ENCODE measurements around the gene TSEN34. TPM values are rescaled to one million over a fixed set of nuclear protein-coding genes. Genes with fewer than 3 reads are reported as not detected.

TSEN34 gene
- total and polyA plus RNA-seq, 2 donors from 2014 or later (not counting 2 experiments from before 2014, with no cell fraction given): 102 to 122 TPM

Other genes with a start within 250 kb of the TSEN34 start
- gene CACNG8, start 228.4 kb upstream of the TSEN34 start, total RNA-seq: not detected in 2 replicates
- not detected in 2 replicates for gene CACNG8, start 228.4 kb upstream of the TSEN34 start, polyA plus RNA-seq
- gene CACNG6, start 199.7 kb upstream of the TSEN34 start, total RNA-seq: not detected in 2 replicates
- gene CACNG6, start 199.7 kb upstream of the TSEN34 start, polyA plus RNA-seq: not detected in 2 replicates
- gene VSTM1, start 127.4 kb upstream of the TSEN34 start, total RNA-seq: not detected in 2 replicates
- gene VSTM1, start 127.4 kb upstream of the TSEN34 start, polyA plus RNA-seq: not detected in 2 replicates
- not detected in 2 replicates for gene TARM1, start 109.9 kb upstream of the TSEN34 start, total RNA-seq
- not detected in 2 replicates for gene TARM1, start 109.9 kb upstream of the TSEN34 start, polyA plus RNA-seq
- 0.11 and 0.20 TPM in 2 replicates for gene OSCAR, start 90.5 kb upstream of the TSEN34 start, total RNA-seq
- gene OSCAR, start 90.5 kb upstream of the TSEN34 start, polyA plus RNA-seq: 0.27 and 0.47 TPM in 2 replicates
- 159 and 202 TPM in 2 replicates for gene NDUFA3, start 88.5 kb upstream of the TSEN34 start, total RNA-seq
- 236 and 267 TPM in 2 replicates for gene NDUFA3, start 88.5 kb upstream of the TSEN34 start, polyA plus RNA-seq
- gene TFPT, start 75.7 kb upstream of the TSEN34 start, total RNA-seq: 15.6 and 16.0 TPM in 2 replicates
- gene TFPT, start 75.7 kb upstream of the TSEN34 start, polyA plus RNA-seq: 20.9 and 22.1 TPM in 2 replicates
- gene PRPF31, start 75.6 kb upstream of the TSEN34 start, total RNA-seq: 64.8 and 71.7 TPM in 2 replicates
- gene PRPF31, start 75.6 kb upstream of the TSEN34 start, polyA plus RNA-seq: 69.0 and 71.2 TPM in 2 replicates
- gene CNOT3, start 53.5 kb upstream of the TSEN34 start, total RNA-seq: 24.5 and 26.0 TPM in 2 replicates
- 37.8 TPM in 2 replicates for gene CNOT3, start 53.5 kb upstream of the TSEN34 start, polyA plus RNA-seq
- gene LENG1, start 31.6 kb upstream of the TSEN34 start, total RNA-seq: 7.8 and 9.7 TPM in 2 replicates
- gene LENG1, start 31.6 kb upstream of the TSEN34 start, polyA plus RNA-seq: 11.7 and 12.3 TPM in 2 replicates
- 7.2 and 13.2 TPM in 2 replicates for gene TMC4, start 18.1 kb upstream of the TSEN34 start, total RNA-seq
- gene TMC4, start 18.1 kb upstream of the TSEN34 start, polyA plus RNA-seq: 12.0 and 20.8 TPM in 2 replicates
- gene MBOAT7, start 1.7 kb upstream of the TSEN34 start, total RNA-seq: 71.4 and 86.0 TPM in 2 replicates
- 89.5 and 92.1 TPM in 2 replicates for gene MBOAT7, start 1.7 kb upstream of the TSEN34 start, polyA plus RNA-seq
- 1,345 and 1,415 TPM in 2 replicates for gene RPS9, start 9.6 kb downstream of the TSEN34 start, total RNA-seq
- 2,319 and 2,496 TPM in 2 replicates for gene RPS9, start 9.6 kb downstream of the TSEN34 start, polyA plus RNA-seq
- not detected in 2 replicates for gene LILRB3, start 31.7 kb downstream of the TSEN34 start, total RNA-seq
- gene LILRB3, start 31.7 kb downstream of the TSEN34 start, polyA plus RNA-seq: 0.03 TPM in 1 of 2 replicates, not detected in the other
- gene LILRA6, start 51.5 kb downstream of the TSEN34 start, total RNA-seq: not detected in 2 replicates
- not detected in 2 replicates for gene LILRA6, start 51.5 kb downstream of the TSEN34 start, polyA plus RNA-seq
- not detected in 2 replicates for gene LILRB5, start 66.0 kb downstream of the TSEN34 start, total RNA-seq
- gene LILRB5, start 66.0 kb downstream of the TSEN34 start, polyA plus RNA-seq: not detected in 2 replicates
- not detected in 2 replicates for gene LILRB2, start 89.8 kb downstream of the TSEN34 start, total RNA-seq
- gene LILRB2, start 89.8 kb downstream of the TSEN34 start, polyA plus RNA-seq: not detected in 2 replicates
- gene LILRA5, start 121.9 kb downstream of the TSEN34 start, total RNA-seq: not detected in 2 replicates
- not detected in 2 replicates for gene LILRA5, start 121.9 kb downstream of the TSEN34 start, polyA plus RNA-seq
- gene LILRA4, start 147.9 kb downstream of the TSEN34 start, total RNA-seq: not detected in 2 replicates
- not detected in 2 replicates for gene LILRA4, start 147.9 kb downstream of the TSEN34 start, polyA plus RNA-seq
- not detected in 2 replicates for gene LAIR1, start 173.6 kb downstream of the TSEN34 start, total RNA-seq
- gene LAIR1, start 173.6 kb downstream of the TSEN34 start, polyA plus RNA-seq: not detected in 2 replicates
- not detected in 2 replicates for gene TTYH1, start 224.2 kb downstream of the TSEN34 start, total RNA-seq
- not detected in 2 replicates for gene TTYH1, start 224.2 kb downstream of the TSEN34 start, polyA plus RNA-seq